DMS153 (cell line): ENCODE data around the gene ZNF316.
"Not testable (repeated sequence)": the region's sequence is repeated elsewhere in the genome, so short reads cannot be mapped to it uniquely, and the experiment has no call there.

Experiments
- DNase-seq: peaks from one replicate; lab custom pipeline; 2025; lab: John Stamatoyannopoulos, UW

The ZNF316 gene

DNA sequence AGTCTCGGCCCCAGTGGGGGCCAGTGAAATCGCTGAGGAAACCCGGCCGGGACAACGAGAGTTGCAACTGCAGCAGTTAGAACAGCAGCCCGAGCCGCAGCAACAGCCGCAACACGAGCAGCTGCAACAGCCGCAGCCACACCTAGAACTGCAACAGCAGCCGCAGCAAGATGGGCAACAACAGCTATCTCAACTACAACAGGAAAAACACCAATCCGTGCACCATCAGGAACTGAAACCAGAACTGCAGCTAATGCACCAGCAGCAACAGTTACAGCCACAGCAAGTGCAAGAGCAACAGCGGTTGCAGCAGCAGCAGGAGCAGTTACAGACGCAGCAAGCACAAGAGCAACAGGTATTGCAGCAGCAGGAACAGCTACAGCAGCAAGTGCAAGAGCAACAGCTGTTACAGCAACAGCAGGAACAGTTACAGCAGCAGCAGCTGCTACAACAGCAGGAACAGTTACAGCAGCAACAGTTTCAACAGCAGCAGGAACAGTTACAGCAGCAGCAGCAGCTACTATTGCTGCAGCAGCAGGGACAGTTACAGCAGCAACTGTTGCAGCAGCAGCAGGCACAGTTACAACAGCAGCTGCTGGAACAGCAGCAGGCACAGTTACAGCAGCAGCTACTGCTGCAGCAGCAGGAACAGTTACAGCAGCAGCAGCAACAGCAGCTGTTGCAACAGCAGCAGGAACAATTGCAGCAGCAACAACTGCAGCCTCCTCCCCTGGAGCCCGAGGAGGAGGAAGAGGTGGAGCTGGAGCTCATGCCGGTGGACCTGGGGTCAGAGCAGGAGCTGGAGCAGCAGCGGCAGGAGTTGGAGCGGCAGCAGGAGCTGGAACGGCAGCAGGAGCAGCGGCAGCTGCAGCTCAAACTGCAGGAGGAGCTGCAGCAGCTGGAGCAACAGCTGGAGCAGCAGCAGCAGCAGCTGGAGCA, 15.7 kb upstream of the ZNF316 start:
- no peak for DNase-seq

GRCh38 chr7:6622134-6622710, 14.9 kb upstream of the ZNF316 start:
- DNase-seq: no peak

- no peak for DNase-seq
These were observed 13.4 kb upstream of the ZNF316 start for GRCh38 chr7:6623589-6624245.

DNA sequence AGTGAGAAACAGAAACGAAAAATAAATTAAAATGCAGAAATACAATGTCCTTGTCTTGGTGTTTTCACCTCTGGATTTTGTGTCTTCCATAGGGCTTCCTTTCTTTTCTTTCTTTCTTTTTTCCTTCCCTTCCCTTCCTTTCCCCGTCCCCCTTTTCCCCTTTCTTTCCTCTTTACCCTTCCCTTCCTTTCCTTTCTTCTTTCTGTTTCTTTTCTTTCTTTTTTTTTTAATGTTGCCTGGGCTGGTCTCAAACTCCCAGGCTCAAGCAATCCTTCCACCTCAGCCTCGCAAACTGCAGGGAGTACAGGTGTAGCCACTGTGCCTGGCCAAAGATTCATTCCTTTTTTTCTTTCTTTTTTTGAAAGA, 12.9 kb upstream of the ZNF316 start:
- no peak for DNase-seq

- DNase-seq: peak; percentile 33
These were observed 9.1 kb upstream of the ZNF316 start for GRCh38 chr7:6628045-6628444.

- no peak for DNase-seq
These were observed 6.9 kb upstream of the ZNF316 start for GRCh38 chr7:6630007-6630849.

DNA sequence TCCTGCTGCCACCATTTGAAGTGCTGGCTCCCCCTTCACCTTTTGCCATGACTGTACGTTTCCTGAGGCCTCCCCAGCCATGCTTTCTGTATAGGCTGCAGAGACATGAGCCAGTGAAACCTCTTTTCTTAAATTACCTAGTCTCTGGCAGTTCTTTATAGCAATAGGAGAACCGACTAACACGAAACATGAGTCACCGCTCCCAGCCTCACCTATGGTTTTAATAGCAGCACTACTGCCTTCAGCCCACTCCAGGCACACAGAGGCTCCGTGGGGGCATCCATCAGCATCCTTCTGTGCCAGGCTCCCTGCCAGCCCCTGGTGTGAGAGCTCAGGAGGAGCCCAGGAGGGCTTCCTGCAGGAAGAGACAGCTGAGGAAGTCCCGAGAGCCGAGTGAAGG, 5.5 kb upstream of the ZNF316 start:
- DNase-seq: no peak

DNA sequence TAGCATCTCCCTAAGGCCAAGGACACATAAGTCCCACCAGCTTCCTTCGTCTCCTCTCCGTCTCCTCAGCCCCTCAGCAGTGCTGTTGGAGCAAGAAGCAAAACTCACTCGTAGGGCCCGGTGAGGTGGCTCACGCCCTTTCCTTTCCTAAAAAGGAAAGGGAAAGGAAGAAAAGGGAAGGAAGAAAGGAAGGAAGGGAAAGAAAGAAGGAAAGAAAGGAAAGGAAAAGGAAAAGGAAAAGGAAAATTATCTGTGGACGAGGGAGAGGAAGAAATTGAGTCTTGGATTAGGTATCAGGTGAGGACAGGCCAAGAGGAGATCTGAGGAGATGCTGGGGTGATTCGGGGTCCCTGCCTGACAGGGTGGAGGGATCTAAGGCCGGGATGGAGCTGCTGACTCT, 3.1 kb upstream of the ZNF316 start:
- DNase-seq: no peak

DNA sequence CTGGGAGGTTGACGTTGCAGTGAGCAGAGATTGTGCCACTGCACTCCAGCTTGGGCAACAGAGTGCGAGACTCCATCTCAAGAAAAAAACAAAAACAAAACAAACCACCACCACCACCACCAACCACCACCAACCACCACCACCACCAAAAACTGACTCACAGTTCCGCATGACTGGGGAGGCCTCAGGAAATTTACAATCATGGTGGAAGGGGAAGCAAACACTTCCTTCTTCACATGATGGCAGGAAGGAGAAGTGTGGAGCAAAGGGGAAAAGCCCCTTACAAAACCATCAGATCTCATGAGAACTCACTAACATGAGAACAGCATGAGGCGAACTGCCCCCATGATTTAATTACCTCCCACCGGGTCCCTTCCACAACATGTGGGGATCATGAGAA, 2.1 kb upstream of the ZNF316 start:
- not testable (repeated sequence) for DNase-seq

DNA sequence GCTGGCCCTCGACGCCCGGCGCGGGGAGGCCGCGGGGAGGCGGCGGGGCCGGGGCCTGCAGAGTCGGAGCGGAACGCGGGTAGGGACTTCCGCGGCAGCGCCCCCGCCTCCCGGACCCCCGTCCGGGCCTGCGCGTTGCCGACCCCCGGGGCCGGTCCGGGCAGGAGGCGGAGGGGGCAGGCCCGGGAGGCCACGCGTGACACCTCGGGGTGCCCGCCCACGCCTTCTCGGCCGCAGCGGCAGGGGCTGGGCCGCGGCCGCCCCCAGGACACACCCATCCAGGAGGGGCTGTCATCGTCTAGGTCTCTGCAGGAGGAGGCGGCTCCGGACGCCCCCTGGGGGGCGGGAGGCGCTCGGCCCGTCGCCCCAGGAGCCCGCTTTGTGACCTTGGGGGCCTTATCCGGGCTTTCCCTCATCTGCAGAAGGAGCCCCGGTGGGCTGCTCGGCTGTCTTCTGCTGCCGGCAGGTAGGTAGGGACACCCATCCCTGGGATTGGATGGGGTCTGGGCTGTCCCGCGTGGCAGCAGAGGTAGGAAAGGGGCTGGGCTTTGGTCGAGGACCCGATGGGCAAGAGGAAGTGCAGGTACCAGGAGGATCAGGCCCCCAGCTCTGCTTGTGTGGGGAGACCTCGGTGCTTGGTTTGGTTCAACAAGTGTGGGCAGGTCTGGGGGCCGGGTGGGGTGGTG, 569 bp downstream of the ZNF316 start:
- DNase-seq: peak; percentile 12

- DNase-seq: no peak
These were observed 1.9 kb downstream of the ZNF316 start for GRCh38 chr7:6639032-6639431.

DNA sequence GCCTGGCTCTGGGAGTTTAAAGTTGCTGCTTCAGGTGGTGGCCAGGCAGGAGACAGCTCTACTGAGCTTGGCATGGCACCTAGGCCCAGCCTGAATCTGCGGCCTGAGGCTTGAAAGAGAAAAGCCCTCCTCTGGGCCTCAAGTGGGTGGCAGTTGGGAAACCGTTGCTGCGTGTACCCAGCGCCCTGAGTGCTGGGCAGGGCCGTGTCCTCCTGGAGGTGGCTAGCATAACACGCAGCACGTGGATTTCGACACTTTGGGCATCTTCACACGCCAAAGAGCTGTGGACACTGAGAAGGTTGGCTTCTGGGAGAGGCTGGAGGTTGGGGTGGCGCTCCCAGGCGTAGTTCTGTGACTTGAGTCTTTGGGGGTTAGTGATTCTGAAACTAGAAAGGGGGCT, 2.5 kb downstream of the ZNF316 start:
- DNase-seq: no peak

- no peak for DNase-seq
These were observed 3.2 kb downstream of the ZNF316 start for GRCh38 chr7:6640246-6640721.

DNA sequence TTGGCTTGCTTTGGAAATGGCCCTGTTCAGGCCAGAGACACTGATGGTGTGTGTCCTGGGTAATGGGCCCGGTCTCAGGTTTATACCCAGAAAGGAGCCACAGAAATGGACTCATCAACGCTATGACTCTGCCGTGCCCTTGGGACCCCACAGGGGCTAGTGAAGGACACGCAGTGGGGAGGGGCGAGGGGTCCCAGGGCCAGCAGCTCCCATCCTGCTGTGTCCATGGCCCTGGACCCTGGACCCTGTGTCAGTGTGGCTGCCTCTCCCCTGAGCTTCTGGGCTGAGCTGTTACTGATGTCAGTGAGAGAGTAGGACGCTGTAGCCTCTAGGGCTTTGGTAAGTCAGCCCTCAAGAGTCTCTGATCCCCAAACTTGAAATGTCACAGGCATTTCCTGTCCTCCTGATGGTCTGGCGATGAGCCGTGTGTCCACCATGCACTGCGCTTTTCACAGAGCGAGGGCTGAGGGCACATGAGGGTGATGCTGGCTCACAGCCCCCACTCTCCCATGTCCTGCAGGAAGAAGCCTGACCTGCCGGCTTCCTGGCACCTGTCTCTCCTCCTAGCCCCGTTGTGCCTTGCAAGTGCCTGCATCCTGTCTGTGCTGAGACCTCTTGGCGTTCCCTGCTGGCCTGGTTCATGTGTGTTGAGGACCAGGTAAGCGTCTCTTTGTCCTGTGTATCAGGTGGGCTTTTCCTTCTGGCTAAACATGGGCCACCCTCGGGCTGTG, 4.4 kb downstream of the ZNF316 start:
- DNase-seq: no peak

DNA sequence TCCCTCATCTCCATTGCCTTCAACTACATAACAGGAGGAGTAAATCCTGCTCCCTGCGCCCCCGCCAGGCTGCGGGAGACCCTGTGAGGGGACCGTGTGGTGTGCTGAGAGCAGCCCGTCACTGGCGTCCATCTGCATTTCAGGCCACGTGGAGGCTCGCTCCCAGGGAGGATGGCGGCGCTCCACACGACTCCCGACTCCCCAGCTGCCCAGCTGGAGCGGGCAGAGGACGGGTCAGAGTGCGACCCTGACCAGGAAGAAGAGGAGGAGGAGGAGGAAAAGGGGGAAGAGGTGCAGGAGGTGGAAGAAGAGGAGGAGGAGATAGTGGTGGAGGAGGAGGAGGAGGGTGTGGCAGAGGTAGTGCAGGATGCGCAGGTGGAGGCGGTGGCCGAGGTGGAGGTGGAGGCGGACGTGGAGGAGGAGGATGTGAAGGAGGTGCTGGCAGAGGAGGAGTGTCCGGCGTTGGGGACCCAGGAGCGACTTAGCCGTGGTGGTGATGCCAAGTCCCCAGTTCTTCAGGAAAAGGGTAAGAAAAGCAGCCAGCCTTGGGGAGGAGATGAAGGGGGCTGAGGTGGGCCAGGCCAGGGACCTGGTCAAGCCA, 5.2 kb downstream of the ZNF316 start:
- no peak for DNase-seq

DNA sequence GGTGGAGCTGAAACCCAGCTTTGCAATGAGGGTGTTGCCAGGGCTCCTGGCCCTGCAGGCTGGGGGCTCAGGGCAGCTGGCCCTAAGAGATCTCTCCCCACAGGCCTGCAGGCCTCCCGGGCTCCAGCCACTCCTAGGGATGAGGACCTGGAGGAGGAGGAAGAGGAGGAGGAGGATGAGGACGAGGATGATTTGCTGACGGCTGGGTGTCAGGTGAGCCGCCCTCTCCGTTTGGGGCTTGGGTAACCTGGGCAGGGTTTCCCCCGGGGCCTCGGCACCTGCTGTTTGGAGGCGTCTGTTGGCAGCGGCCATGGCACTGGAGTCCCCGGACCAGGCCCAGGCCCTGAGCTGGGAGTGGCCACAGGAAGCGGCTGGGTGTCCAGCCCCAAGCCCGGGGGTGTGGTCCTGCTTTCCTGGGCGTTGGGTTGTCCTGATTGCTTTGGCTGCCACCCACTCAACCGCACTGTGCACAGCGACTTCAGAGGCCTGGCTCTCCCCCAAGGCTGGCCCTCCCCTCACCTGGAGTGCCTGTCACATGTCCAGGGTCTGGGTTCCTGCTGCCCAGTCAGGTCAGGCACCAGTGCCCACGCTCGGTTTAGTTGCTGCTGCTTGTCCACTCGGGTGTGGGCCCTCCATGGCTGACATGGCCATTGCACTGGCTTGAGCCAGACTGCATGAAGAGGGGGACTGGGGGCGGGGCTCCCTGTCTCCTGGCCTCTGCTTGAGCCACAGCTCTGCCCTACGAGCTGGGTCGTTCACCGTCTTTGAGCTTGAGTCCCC, 5.9 kb downstream of the ZNF316 start:
- DNase-seq: no peak

DNA sequence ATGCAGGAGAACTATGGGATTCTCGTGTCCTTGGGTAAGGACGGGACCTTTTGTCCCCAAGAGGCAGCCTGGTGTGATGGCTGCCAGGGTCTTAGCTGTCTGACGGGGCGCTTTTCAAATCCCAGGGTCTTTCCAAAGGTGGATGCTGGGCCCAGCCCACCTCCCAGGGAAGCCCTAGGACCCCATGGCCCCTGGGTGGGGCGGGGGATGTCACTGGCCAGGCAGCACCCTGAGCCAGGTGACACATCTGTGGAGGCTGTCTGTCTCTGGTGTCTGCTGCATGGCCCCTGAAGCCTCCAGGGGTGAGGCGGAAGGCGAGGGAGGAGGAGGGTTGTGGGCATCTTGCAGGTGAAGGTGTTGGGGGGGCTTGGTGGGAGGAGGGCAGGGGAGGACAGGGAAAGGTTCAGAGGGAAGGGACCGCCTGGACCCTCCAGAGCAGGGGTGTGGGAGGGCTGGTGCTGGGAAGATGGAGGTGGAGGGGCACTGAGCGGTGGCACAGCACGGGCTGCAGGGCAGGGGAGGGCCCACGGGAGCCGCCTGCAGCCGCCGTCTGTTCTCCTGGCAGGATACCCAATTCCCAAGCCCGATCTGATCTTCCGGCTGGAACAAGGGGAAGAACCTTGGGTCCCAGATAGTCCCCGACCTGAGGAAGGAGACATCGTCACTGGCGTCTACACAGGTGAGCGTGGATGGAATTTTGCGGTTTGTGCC, 7.0 kb downstream of the ZNF316 start:
- DNase-seq: no peak

- DNase-seq: no peak
These were observed 7.6 kb downstream of the ZNF316 start for GRCh38 chr7:6644728-6645127.

DNA sequence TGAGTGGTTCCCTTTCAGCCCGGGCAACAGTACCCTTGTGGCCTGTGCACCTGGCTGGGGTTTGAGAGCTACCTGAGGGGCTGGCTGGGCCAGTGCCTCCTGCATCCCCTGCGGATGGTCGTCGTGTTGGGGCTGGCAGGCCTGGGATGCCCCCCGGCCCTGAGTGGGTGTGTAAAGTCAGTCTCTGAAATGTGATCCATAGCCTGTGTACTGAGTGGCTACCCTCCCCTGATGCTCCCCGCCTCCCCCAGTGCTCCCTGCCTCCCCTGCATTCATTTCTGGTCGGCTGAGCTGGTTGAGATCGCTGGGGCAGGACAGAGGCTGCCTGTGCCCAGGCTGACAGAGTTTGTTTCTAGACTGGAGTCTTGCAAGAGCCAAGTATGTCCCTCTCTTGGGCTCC, 9.3 kb downstream of the ZNF316 start:
- DNase-seq: no peak
